IMR-90 (cell line): ENCODE results near the gene AMZ1.

Experiments used
- BHLHE40 ChIP-seq: fragments of 150-350 bp; IDR thresholded peaks from 2 replicates; pipeline ENCODE4 v1.6.1; 2016; ENCODE audit warnings: mild to moderate bottlenecking, low read depth, low read length
- CEBPB ChIP-seq: IDR thresholded peaks from 2 replicates; pipeline ENCODE4 v1.6.1; 2012; ENCODE audit warnings: low read depth, low read length, improper control_type of control experiment
- FOS ChIP-seq: fragments of 150-350 bp; IDR thresholded peaks from 2 replicates; pipeline ENCODE4 v1.6.1; 2016; ENCODE audit warnings: low read depth, low read length
- MAFK ChIP-seq: IDR thresholded peaks from 2 replicates; pipeline ENCODE4 v1.6.1; 2012; ENCODE audit warnings: low read depth, low read length, improper control_type of control experiment
- MXI1 ChIP-seq: IDR thresholded peaks from 2 replicates; pipeline ENCODE4 v1.6.1; 2012; ENCODE audit warnings: low read depth, mild to moderate bottlenecking, low read length, moderate library complexity, borderline replicate concordance
- NFE2L2 ChIP-seq: fragments of 150-350 bp; IDR thresholded peaks from 2 replicates; pipeline ENCODE4 v1.6.1; 2016; ENCODE audit warnings: low read depth, mild to moderate bottlenecking, low read length
- POLR2A ChIP-seq: IDR thresholded peaks from 2 replicates; pipeline ENCODE4 v1.6.1; 2012; ENCODE audit warnings: mild to moderate bottlenecking, low read depth, low read length
- RAD21 ChIP-seq: IDR thresholded peaks from 2 replicates; pipeline ENCODE4 v1.6.1; 2012; ENCODE audit warnings: low read length, improper control_type of control experiment
- RCOR1 ChIP-seq: IDR thresholded peaks from 2 replicates; pipeline ENCODE4 v1.6.1; 2012; ENCODE audit warnings: mild to moderate bottlenecking, low read length, improper control_type of control experiment; ENCODE audit not compliant: insufficient replicate concordance
- RFX5 ChIP-seq: IDR thresholded peaks from 2 replicates; pipeline ENCODE4 v1.8.0; 2012; ENCODE audit warnings: low read depth, mild to moderate bottlenecking, low read length, moderate library complexity
- SMC3 ChIP-seq: fragments of 150-350 bp; IDR thresholded peaks from 2 replicates; pipeline ENCODE4 v1.6.1; 2016; ENCODE audit warnings: low read depth, mild to moderate bottlenecking, antibody characterized with exemption, low read length, moderate library complexity
- TF ChIP-seq, protein P1 (sequence below): conservative IDR thresholded peaks from 2 replicates; pipeline ENCODE4 v1.5.1; 2012; ENCODE audit warnings: mild to moderate bottlenecking, low read depth, low read length, improper control_type of control experiment
- TF ChIP-seq, protein P2 (sequence below): fragments of 150-350 bp; IDR thresholded peaks from 2 replicates; pipeline ENCODE4 v1.6.1; 2017; ENCODE audit warnings: mild to moderate bottlenecking, antibody characterized with exemption, low read length, low read depth

DNA sequence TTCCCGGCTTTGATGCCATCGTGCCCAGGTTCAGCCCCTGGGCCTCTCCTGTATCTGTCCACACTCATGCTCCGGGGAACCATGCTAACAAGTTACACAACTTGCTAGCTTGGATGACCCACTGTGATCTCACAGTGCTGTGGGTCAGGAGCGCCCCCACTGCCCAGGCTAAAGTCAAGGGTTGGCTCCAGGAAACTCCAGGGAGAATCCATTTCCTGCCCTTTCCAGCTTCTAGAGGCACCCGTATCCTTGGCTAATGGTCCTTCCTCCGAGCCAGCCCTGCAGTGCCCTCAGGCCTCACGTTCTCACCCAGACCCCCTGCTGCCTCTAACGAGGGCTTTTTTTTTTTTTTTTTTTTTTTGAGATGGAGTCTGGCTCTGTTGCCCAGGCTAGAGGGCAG, 19.5 kb downstream of the AMZ1 start:
- TF ChIP-seq POLR2A = no peak
- TF ChIP-seq, protein P1, sequence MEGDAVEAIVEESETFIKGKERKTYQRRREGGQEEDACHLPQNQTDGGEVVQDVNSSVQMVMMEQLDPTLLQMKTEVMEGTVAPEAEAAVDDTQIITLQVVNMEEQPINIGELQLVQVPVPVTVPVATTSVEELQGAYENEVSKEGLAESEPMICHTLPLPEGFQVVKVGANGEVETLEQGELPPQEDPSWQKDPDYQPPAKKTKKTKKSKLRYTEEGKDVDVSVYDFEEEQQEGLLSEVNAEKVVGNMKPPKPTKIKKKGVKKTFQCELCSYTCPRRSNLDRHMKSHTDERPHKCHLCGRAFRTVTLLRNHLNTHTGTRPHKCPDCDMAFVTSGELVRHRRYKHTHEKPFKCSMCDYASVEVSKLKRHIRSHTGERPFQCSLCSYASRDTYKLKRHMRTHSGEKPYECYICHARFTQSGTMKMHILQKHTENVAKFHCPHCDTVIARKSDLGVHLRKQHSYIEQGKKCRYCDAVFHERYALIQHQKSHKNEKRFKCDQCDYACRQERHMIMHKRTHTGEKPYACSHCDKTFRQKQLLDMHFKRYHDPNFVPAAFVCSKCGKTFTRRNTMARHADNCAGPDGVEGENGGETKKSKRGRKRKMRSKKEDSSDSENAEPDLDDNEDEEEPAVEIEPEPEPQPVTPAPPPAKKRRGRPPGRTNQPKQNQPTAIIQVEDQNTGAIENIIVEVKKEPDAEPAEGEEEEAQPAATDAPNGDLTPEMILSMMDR = no peak
- TF ChIP-seq BHLHE40 = no peak
- no peak for TF ChIP-seq RFX5
- TF ChIP-seq CEBPB = no peak
- no peak for TF ChIP-seq NFE2L2
- TF ChIP-seq, protein P2, sequence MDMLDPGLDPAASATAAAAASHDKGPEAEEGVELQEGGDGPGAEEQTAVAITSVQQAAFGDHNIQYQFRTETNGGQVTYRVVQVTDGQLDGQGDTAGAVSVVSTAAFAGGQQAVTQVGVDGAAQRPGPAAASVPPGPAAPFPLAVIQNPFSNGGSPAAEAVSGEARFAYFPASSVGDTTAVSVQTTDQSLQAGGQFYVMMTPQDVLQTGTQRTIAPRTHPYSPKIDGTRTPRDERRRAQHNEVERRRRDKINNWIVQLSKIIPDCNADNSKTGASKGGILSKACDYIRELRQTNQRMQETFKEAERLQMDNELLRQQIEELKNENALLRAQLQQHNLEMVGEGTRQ = no peak
- TF ChIP-seq MAFK = no peak
- no peak for TF ChIP-seq MXI1
- no peak for TF ChIP-seq RCOR1
- no peak for TF ChIP-seq RAD21
- TF ChIP-seq FOS = no peak
- TF ChIP-seq SMC3 = no peak
